NCI-H226 (cell line): ENCODE data around the gene COLEC12.

ENCODE experiments used
- DNase-seq: peaks from one replicate; pipeline ENCODE4 v3.0.0-alpha.2; 2015

COLEC12 gene

GRCh38 chr18:354471-354870, 146.0 kb downstream of the COLEC12 start:
- DNase-seq, result no peak

DNA sequence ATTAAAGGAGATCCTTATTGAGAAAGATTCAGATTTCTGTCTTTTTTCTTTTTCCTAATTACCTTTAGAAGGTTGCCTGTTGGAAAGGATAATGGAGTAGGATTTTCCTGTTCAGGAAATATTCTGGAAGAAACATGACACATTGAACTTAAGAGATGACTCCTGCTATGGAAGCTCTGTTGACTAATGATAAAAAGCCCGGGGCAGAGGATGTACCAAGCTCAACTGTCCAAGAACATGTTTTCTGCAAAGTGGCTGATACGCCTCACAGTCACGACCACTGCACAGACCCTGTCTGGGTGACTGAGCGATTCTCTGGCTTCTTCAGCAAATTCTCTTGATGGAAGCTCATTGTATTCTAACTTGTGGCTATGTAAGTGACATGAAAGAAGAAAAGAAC, 146.5 kb downstream of the COLEC12 start:
- peak; percentile 40 for DNase-seq

DNA sequence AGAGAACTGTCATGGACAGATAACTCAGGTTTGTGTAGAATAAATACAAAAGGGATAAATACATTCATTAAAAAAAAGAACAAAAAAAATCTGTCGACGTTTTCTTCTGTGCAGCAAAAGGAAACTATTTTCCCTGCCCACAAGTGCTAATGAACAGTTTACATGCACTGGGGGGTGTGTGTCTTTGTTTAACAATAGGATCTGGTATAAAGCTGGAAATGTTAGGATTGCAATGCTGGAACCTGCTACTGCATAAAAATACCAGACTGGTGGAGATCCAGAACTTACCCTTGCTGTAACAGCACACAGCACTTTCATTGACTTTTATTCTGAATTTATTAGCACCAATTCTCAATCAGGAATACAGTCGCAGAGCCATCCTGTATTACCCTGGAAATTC, 148.1 kb downstream of the COLEC12 start:
- DNase-seq, result no peak

DNA sequence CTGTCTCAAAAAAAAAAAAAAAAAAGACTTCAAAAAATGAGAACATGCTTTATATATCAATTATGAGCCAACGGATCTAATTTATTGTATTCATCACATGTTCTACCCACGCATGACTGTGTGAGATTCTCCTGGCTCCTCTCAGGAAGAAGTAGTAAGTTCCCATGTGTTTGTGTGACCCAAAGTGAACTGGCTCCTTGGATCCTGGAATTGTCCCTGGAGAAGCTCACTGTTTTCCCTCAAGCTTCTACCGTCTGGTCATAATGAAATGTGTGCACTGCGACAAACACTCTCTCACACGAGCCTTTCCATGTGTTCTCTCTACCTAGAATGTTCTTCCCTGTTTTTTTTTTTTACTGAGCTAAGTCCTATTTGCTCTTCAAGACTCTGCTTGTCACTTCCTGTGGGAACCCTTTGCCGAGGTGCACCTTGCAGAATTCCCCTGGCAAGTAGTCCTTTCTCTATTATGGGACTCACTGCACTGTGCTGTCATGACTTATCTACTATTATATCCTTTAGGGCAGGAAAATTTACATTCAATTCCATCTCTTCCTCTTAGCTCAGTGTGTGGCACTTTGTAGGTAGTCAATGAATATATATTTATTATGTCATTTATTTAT, 149.4 kb downstream of the COLEC12 start:
- no peak for DNase-seq

GRCh38 chr18:346600-346999, 153.9 kb downstream of the COLEC12 start:
- no peak for DNase-seq

DNA sequence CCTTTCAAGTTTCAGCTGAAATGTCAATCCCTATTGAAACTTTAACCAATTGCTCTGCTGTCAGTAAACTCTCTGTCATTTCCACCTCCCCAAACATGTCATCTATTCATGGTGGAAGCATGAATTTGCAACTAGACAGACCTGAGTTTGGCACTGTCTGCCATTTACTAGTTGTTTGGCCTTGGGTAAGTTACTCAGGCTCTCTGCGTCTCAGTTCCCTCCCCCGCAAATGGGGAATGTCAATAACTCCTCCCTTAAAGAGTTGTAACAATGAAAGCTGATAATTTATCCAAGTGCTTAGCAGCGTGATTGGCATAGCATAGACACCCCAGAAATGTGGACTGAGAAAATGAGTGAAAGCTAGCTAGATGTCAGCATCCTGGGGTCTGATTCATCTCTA, 159.4 kb downstream of the COLEC12 start:
- DNase-seq, result no peak

- DNase-seq, result no peak
These were observed 160.5 kb downstream of the COLEC12 start for GRCh38 chr18:340044-340443.

DNA sequence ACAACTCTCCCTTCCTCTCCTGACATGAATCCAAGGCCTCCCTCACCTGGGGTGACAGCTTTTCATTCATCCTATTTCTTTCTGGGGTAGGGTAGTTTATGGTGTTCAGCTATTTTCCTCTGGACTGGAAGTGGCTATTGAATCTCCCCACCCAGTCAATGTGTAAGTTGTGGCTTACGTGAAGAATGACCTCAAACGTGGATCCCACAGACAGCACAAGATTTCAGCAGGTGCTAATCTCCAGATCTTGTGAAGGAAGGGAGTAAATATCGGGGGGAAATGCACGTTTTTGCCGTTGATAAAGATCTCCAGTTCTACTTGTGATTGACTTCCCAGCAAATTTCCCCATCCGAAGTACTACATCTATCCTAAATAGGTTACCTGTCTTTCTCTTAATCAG, 161.3 kb downstream of the COLEC12 start:
- DNase-seq, result no peak

- no peak for DNase-seq
These were observed 163.8 kb downstream of the COLEC12 start for GRCh38 chr18:336713-337112.

DNA sequence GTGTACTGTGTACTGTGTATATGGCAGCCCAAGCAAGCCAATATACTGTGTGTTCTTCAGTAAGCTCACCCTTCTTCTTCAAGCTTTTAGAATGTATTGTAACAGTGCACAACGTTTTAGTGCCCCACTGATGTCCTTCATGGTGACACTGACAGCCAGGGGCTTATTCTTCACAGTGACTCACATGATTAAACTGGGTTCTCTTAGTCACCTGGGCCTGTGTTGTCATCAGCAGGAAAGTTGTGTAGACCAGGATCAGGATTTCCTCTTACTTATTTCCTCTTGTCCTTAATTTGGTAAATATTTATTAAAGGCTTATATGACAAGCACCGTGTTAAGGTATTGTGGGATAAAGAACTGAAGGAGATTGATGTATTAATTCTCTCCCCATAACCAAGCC, 164.8 kb downstream of the COLEC12 start:
- no peak for DNase-seq

DNA sequence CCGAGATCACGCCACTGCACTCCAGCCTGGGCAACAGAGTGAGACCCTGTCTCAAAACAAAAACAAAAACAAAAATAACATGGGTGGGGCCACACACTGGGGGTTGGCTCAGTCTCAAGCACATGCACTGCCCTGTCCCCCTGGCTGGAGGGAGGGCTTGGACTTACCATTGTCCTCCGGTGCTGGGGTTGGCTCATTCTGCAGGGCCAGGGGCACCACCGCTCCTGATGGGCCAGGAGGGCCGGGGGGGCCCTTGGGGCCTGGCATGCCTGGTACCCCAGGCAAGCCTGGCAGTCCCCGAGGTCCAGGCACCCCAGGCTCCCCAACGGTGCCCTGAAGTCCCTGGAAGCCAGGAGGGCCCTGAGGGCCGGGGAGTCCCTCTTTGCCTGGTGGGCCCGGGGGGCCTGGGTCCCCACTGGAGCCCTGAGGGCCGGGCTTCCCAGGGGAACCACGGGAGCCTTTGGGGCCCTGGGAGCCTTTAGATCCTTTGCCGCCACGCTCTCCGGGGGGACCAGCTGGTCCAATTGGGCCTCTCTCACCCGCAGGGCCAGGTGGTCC, 165.8 kb downstream of the COLEC12 start:
- DNase-seq, result no peak

GRCh38 chr18:332721-333510, 167.6 kb downstream of the COLEC12 start:
- no peak for DNase-seq

DNA sequence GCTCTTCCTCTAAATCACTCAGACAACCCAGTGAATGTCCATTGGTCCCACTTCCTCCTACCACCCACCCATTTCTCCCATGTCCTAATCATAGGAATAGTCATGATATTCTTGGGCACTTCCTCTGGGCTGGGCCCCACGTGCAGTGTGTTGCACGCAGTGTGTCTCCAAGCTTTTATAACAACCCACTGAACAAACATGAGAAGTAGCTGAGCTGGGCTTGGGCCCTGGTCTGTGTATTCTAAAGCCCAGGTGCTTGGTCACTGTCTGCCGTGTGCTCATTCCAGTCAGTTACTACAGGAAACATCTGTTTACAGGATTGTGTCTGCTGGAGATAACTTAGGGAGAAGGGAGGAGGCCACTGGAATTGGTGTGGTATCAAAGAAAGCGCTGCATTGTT, 168.5 kb downstream of the COLEC12 start:
- DNase-seq, result peak; percentile 11

DNA sequence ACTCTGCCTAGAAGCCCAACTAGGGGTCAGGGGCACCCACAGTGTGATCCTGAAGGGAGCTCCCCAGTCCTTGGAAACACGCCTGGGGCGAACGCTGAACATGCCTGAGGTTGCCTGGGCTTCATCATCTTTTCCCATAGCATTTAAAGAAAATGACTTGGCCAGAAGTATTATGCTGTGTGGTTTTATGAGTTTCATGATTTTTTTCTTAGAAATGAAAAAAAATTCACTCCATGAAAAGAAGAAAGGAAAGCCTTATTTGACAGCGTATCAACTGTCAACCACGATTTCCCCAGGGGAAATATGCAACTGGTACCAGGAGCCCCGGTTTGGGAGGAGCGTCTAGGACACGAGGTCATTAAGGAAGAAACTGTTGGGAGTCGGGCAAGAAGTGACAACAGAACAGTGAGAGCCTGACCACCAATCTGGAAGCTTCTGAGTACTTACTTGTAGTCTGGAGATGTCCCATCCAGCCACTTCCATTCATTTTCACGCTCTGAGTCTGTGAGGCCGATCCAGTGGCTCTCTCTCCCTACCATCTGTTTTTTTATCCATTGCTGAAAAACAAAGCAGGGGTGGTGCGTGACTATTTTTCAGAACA, 169.2 kb downstream of the COLEC12 start:
- peak; percentile 29 for DNase-seq

- DNase-seq, result no peak
These were observed 171.6 kb downstream of the COLEC12 start for GRCh38 chr18:328928-329327.

GRCh38 chr18:326846-327245, 173.7 kb downstream of the COLEC12 start:
- DNase-seq, result peak; percentile 43

GRCh38 chr18:323253-323622, 177.3 kb downstream of the COLEC12 start:
- no peak for DNase-seq

- DNase-seq, result no peak
These were observed 178.5 kb downstream of the COLEC12 start for GRCh38 chr18:321865-322467.

GRCh38 chr18:320155-320554, 180.3 kb downstream of the COLEC12 start:
- no peak for DNase-seq

DNA sequence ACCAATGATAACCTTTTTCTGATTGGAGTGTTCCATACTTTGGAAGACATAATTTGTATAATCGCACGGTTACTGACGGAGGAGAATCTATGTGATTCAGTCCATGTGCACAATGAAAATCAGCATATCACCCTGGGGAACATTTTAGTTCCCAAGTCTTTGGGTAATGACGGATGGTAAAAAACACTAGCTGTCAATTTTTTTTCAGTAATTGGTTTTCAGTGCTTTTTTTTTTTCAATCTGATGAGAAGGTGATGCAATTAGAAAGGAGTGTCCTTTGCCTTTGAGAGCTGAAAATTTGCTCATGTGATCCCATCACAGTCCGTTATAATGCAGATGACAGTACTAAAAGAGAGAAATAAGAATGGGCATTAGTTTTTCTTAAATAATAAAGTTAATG, 180.8 kb downstream of the COLEC12 start:
- no peak for DNase-seq

- peak; percentile 11 for DNase-seq
These were observed 181.7 kb downstream of the COLEC12 start for GRCh38 chr18:318791-319291.

DNA sequence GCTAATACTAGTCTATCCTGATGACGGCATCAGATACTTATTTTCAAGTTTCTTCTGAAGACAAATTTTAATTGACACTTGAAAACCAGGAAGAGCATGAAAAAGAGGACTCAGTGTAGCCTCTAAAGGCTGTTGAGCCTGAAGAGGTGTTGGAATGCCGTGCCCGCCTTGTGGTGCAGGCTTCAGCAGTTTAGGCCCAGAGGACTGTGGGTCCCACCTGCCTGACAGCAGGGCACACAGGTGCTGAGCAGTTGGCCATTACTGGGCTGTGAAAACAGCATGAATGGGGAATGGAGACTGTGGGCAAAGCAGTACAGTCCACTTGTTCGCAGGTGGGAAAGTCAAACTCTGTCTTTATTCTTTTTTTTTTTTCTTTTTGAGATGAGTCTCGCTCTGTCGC, 182.9 kb downstream of the COLEC12 start:
- no peak for DNase-seq

DNA sequence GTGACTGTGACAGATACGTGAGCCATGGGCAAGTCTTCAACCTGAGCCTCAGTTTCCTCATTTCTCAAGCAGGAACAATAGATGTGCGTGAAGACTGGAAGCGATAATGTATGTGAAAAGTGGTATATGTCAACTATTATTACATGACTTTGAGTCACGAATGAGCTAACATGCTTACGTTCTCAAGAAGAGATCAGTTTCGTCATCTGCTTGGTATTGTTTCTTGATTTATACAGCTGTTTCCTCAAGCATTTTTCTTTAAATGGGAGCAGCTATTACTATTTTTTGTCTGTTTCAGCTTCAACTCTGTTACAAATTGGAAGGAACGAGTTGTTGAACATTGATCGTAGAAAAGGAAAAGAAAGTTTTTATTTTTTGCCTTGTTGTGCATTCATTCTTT, 184.1 kb downstream of the COLEC12 start:
- no peak for DNase-seq
